ENCODE measurements around the gene TC2N.
A peak's percentile ranks its signal among the peaks of the same experiment; 100 is the strongest.
"Not testable (repeated sequence)": the region's sequence is repeated elsewhere in the genome, so short reads cannot be mapped to it uniquely, and the experiment has no call there.

The TC2N gene

GRCh38 chr14:91867316-91867988 lies at the start of gene TC2N:
TC2N (minus strand) TSS chr14:91867536; CDS start chr14:91813769, 53,767 bp downstream.
- DNase-seq = no peak

DNA sequence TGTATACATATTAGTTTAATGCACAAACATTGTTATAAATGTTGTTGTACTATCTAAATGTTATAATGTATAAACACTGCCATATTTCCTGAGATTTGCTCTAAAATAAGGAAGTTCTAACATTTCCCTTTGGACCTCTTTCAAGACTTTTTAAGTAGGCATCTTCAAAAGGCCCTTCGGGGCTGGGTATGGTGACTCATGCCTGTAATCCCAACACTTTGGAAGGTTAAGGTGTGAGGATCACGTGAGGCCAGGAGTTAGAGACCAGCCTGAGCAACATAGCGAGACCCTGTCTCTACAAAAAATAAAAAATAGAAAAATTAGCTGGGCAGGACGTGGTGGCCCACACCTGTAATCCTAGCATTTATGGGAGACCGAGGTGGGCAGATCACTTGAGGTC lies 44.7 kb upstream of the TC2N start:
- no peak for DNase-seq

GRCh38 chr14:91911474-91912032 lies 44.2 kb upstream of the TC2N start:
- DNase-seq = peak; percentile 44 to 59

GRCh38 chr14:91910196-91910595 lies 42.9 kb upstream of the TC2N start:
- no peak for DNase-seq

- DNase-seq = no peak
Measured at GRCh38 chr14:91906374-91906773, 39.0 kb upstream of the TC2N start.

DNA sequence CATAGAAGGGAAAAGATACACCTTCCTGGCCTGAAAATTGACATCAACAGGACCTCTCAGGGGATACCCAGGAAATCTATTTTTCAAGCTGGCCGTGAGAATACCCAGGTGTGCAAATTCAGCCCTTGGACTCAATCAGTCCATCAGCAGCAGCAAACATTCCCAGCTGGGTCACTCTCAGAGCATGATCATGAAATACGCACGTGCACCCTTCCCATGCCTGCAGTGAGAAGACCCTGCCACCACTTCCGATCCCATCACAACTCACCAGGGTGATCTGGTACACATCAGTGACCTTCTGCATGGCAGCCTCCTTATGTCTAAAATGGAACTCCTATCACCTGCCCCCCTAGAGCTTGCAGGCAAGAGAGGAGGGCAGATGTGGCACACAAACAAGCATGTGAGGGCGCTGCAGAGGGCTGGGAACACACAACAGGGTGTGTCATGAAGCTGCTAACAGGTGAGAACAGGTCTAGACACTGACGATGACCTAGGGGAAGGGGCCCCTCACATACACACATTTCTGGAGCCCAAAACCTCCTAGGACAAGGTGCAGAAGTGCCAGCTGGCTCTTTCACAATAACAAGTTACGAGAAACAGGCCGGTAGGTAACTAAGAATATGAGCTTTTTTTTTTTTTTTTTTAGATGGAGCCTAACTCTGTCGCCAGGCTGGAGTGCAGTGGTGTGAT lies 37.8 kb upstream of the TC2N start:
- DNase-seq = no peak

- DNase-seq = no peak
Measured at GRCh38 chr14:91904483-91904882, 37.1 kb upstream of the TC2N start.

- no peak for DNase-seq
Measured at GRCh38 chr14:91903070-91903469, 35.7 kb upstream of the TC2N start.

DNA sequence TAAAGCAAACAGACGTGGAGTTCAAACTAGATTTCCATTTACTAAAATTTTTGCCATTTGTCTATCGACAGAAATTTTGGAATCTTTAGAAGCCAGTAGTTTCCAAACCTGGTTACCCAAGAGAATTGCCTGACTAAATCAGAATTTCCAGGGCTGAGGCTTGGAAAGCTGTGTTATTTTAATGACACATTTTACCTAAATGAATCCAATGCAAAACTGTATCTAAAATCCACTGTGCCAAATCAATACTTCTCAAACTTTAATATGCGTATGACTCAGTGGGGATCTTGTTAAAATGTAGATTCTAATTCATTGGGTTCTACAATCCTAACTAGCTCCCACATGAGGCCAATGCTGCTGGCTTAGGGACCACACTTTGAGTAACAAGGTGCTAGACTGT lies 35.0 kb upstream of the TC2N start:
- no peak for DNase-seq

GRCh38 chr14:91901449-91902226 lies 34.3 kb upstream of the TC2N start:
- DNase-seq = no peak

- DNase-seq = no peak
Measured at GRCh38 chr14:91899806-91900205, 32.5 kb upstream of the TC2N start.

DNA sequence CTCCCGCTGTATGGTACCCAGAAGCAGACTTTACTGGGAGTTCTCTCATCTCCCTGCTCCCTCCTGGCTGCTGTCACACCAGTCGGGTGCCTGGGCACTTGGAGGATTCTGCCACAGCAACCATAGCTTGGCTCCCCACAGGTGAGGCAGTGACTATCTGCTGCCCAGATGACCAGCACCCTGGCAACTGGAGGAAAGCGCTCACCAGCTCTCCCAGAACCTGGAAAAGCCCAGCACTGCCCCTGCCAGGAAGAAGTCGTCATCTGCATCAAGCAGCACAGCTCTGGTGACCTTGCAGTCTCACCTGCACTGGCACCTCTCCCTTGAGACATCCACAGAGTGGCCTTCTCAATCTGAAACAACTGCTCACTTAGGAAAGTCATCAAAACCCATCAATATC lies 31.9 kb upstream of the TC2N start:
- DNase-seq = no peak

GRCh38 chr14:91898372-91898771 lies 31.0 kb upstream of the TC2N start:
- no peak for DNase-seq

GRCh38 chr14:91897716-91898115 lies 30.4 kb upstream of the TC2N start:
- DNase-seq = not testable (repeated sequence)

GRCh38 chr14:91897106-91897701 lies 29.9 kb upstream of the TC2N start:
- no peak for DNase-seq

GRCh38 chr14:91896419-91896818 lies 29.1 kb upstream of the TC2N start:
- no peak for DNase-seq

DNA sequence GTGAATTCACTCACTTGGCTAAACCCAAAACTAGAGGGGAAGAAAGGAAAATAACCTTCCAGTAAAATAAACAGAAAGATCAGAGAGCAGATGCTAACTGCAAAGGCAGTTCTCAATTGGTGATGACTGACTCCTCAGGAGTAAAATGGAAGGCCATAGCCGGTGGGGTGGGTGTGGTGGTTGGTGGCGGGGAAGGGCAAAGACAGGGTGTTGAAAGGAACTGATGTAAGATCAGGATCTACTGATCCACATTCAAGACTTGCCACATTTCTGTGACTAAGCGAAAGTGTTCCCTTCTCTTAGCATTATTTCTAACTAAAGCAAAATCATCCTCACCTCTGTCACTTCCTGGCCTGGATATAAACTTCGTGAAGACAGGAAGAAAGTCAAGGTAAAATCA lies 26.3 kb upstream of the TC2N start:
- DNase-seq = no peak

- peak in 1 of 2 experiments; percentile 1 for DNase-seq
Measured at GRCh38 chr14:91893007-91893406, 25.7 kb upstream of the TC2N start.

DNA sequence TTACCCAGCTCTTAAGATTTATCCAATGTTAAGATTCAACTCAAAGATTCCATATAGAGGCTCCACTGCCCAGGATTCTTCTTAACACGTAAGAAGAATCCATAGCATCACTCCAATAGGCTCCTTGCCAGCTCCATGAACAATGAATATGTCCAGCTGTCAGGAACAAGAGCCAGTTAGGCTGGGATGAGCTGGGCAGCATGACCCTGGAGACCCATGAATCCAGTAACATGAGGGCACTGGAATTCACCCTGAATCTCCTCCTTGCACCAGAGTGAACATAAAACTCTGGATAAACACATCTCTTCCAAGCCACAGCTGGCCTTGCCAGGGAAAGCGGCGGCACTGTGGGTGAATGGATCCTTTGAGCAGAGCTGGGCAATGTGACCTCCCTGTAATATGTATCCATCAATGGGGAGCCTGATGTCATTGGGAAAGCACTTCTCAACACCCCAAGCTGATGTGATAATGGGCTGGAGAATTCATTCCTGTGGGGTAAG lies 24.4 kb upstream of the TC2N start:
- no peak for DNase-seq

GRCh38 chr14:91891101-91891500 lies 23.8 kb upstream of the TC2N start:
- no peak for DNase-seq

DNA sequence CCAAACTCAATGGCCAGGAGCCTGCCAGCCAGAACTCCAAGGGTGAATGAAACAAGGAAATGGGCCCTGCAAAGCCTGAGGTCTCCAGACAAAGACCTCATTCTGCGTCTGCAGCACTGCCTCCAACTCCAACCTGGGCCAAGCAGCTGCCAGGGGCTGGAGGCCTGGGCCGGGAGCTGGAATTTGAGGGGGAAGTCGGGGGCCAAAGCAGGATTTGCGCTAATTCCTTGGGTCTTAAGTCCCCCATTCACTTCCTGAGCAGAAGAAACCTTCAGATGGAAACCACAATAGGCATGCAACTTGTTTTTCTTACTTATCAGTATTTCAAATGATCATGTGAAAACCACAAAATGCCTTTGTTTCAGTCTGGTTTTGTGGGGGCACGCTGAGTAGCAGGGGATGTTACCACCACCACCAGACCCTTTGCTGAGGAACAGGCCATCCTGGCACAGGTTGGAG lies 23.0 kb upstream of the TC2N start:
- no peak for DNase-seq

DNA sequence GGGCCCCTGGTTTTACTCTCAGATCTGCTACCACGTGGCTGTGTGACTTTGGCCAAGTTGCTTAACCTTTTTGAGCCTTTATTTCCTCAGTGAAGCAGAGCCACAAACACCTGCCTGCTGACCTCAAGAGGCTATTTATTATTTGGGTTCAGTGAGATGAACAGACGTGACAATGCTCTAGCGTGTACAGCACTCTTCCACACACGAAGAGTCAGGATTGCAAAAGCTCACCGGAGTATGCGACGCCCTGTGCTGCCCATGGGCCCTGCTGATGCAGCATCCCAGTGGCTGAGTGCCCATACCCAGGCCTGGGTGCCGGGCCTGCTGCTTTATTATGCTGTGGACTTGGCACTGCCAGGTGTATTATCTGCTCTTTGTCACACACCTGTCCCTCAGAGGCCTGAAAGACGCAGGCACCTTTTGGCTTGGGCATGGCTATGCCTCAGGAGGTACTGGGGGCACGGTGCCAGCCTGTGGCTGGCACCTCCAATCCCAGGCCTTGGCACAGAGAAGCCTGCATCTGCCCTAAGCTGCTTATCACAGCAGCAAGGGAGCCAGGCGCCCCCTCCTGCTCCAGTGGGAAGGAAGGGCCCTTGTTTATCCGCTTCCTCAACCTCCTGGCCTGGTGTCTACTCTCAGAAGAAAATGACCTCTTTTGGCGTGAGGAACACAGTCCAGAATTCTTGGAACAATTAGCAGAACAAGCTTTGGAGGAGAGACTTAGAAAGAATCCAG lies 22.3 kb upstream of the TC2N start:
- no peak for DNase-seq

Data from SHP77 (cell line).